Fibroblast of gingiva (primary cell): ENCODE data around the gene RNFT1.
"Not testable (repeated sequence)": the region's sequence is repeated elsewhere in the genome, so short reads cannot be mapped to it uniquely, and the experiment has no call there.

Experiments
- DNase-seq: peaks from one replicate; pipeline ENCODE4 v3.0.0-alpha.2; 2011; ENCODE audit warnings: low read depth

The RNFT1 gene, protein sequence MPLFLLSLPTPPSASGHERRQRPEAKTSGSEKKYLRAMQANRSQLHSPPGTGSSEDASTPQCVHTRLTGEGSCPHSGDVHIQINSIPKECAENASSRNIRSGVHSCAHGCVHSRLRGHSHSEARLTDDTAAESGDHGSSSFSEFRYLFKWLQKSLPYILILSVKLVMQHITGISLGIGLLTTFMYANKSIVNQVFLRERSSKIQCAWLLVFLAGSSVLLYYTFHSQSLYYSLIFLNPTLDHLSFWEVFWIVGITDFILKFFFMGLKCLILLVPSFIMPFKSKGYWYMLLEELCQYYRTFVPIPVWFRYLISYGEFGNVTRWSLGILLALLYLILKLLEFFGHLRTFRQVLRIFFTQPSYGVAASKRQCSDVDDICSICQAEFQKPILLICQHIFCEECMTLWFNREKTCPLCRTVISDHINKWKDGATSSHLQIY

DNA sequence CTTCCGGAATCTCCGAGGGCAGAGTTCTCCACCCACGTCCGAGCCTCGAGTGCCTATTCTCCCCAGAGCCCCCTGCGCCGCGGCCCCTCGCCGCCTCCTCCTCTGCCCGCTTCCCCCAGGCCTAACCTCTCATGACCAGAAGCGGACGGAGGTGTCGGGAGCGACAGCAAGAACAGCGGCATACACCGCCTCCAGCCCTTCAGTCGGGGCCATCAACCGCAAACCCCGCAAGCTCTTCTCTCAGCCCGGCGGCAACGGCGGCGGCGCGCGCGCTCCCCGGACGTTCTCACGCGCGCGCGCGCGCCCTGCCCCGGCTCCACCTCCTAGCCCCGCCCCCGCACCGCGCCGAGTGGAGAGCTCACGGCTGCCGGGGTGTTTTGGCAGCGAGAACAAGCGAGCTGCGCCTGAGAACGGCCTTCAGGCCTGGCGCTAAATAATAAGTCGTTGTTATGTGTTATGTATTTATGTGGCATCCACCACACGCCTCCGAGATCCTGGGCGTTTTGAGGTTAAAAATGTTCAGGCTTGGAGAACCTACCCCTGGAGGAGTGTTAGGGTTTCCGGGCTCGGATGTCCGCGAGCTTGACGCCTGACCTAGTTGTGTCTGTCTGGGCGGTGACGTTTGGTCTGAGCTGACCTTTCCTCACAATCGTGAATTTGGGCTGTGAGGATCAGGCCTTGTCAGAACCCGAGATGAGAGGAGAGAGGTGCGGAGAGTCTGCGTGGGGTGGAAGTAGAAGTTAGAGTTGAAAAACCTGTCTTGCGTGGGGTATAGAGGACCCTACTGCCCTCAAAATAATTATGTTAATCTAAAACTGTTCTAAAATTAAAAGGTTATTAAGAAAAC is at the start of gene RNFT1:
Gene RNFT1 (minus strand): TSS at position 259 of the 847 bp plus-strand sequence. CDS start 77 bp downstream, at position 182.
- peak; percentile 82 for DNase-seq

DNA sequence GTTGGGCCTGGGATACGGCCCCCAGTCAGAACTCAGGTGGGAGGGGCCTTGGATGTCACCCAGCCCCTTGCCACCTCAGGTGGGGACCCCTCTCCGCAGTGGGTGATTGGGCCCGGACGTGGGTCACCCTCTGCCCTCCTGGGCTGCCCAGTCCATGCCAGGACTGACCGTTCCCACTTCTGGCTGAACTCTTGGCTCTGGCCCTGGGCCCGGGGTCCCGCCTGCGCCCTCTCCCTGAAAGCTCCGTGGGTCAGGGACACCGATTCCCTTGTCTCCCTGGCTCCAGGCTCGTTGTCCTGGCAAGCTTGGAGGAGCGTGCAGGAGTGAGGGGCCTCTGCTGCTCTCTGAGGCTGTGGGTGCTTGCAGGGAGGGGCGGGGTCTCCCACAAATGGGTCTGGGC is 44.8 kb upstream of the RNFT1 start:
- DNase-seq = not testable (repeated sequence)

DNA sequence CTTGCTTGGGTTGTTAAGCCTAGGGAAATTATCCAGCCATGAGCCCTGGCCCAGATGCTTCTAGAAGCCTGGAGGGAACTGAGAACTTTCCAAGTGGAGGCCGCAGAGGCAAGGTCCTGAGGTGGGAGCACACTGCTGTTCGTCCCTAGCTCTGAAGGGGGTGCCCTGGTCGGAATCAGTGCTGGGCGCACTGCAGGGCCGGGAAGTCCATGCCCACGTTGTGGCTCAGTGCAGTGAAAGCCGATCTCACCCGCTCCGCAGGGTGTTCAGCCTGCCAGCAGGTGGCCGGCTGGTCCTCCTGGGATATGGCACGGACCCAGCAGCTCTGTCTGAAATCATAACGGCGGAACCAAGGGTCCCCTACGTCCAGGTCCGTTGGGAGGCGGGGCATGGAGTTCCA is 43.8 kb upstream of the RNFT1 start:
- DNase-seq = not testable (repeated sequence)

DNA sequence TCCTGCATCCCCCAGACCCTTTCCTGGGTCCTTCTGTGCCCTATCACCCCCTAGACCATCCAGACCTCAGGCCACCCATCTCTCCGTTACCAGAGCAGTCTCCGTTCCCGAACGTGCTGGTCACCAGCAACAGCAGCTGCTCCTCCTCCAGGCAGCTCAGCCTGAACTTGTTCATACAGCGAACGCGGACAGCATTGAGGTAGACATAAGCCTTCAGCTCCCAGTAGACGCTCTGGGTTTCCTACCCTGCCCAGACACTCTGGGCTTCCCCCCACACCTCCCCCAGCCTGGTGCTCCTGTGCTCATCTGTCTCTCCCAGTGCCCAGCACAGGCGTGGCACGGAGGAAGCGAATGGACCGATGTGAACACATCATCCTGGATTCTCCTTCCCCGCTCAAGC is 41.6 kb upstream of the RNFT1 start:
- DNase-seq = no peak

DNA sequence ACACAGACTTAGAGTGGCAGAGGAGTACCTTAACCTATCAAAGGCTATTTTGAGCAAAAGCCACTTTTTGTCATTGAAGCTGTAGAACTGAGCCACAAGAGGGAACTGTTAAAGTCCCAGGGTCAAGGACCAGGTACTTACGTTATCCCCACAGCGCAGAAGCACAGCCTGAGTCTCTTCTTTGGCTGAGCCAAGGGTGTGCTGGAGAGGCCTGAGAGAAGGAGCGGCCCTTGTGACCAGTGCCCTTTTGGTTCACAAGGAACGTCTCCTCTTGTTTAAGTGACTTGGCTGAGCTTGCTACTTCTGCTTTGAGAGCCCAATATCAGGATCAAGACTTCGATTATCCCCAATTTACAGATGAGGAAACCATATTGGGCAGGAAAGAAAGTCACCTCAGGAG is 40.0 kb upstream of the RNFT1 start:
- not testable (repeated sequence) for DNase-seq

DNA sequence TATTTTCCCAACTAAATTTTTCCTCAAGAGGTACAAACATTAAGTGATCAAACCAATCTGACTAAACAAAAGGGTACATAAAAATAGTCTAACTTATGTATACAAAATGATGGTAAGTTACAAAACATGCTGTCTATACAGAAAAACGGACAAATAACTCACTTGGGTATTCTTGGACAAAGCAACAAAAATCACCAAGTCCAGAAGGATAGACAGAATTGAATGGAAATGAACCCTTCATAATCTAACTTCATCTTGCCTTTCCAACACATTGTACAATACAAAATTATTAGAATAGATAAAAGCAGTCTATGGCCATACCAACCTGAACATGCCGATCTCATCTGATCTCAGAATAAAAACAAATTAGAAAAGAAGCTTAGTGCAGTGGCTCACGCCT is 37.9 kb upstream of the RNFT1 start:
- DNase-seq = not testable (repeated sequence)

DNA sequence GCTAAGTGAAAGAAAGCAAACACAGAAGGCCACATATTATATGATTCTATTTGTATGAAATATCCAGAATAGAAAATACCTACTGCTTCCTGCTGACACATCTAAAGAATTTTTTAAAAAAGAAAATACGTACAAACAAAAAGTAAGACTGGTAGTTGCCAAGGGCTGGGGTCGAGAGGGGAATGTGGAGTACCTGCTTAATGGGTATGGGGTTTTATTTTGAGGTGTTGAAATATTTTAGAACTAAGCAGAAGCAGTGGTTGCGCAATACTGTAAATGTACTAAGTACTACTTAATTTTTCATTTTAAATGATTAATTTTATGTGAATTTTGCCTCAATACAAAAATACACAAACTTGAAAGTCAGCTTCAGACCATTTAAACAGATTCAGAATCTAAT is 32.1 kb upstream of the RNFT1 start:
- not testable (repeated sequence) for DNase-seq

DNA sequence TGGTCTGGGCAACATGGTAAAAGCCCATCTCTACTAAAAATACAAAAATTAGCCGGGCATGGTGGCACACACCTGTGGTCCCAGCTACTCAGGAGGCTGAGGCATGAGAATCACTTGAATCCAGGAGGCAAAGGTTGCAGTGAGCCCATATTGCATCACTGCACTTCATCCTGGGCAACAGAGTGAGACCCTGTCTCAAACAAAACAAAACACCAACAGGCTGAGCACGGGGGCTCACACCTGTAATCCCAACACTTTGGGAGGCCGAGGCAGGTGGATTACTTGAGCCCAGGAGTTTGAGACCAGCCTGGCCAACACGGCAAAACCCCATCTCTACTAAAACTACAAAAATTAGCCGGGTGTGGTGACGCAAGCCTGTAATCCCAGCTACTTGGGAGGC is 10.6 kb upstream of the RNFT1 start:
- DNase-seq = not testable (repeated sequence)

DNA sequence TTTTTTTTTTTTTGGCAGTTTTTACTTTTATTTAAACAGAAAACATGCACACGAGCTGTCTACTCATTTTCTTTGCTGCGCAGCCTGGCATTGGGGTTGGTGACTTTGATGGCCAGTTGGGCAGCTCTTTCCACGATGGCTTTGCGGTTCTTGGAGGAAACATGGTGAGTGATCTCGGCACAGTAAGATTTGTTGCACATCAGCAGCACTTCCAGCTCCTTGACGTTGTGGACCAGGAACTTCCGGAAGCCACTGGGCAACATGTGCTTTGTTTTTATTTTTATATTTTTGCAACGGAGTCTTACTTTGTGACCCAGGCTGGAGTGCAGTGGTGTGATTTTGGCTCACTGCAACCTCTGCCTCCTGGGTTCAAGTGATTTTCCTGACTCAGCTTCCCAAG is 8.9 kb upstream of the RNFT1 start:
- not testable (repeated sequence) for DNase-seq

DNA sequence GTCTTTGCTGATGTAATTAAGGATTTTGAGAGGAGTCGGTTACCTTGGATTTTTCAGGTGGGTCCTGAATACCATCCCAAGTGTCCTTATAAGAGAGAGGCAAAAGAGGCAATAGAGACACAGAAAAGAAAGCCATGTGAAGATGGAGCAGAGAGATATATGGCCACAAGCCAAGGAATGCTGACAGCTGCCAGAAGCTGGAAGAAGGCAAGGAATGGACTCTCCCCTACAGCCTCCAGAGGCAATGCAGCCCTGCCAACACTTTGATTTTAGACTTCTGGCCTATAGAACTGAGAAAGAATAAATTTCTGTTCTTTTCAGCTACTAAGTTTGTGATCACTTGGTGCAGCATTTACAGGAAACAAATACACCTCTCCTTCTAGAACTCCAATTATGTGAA is 8.2 kb upstream of the RNFT1 start:
- peak; percentile 2 for DNase-seq

DNA sequence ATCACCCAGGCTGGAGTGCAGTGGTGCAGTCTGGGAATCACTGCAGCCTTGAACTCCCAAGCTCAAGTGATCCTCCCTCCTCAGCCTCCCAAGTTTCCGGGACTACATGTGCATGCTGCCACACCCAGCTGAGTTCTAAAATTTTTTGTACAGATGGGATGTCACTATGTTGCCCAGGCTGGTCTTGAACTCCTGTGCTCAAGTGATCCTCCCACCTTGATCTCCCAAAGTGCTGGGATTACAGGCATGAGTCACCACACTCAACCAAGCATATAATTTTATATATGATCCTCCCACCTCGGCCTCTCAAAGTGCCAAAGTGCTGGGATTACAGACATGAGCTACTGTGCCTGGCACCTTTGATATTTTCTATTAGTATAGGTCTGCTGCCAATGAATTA is 7.2 kb upstream of the RNFT1 start:
- DNase-seq = not testable (repeated sequence)

DNA sequence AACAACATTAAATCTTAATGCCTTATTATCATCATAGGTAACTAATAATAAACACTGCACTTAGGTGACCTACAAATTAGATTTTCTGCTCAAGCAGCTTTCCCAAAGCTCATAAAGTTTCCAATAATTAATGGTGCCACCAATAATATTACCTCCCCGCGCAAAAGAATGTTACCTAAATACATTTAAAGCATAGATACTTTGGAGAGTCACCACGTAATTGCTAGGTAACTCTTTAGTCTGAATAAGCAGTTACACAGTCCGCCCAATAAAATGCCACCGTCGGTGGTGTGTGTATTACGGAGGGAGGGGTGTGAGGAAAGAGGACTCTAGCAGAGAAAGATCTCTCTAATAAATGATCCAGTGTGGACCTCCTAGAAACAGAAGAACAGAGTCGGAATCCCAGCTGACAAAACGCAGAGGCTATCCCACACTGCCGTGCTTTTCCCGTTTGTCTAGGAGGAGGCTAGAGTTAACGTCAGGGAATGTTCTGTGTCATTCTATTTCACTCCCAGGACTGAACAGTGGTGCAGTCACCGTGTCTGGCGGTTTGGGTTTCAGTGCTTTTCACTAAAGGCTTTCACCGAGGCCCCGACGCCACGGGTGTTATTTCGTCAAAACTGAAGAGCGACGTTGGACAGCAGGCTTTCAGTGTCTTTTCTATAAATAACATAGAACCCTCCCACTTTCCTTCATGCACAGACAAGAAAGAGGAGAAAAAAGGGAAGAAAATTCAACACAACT is 630 bp downstream of the RNFT1 start:
- peak; percentile 54 for DNase-seq

DNA sequence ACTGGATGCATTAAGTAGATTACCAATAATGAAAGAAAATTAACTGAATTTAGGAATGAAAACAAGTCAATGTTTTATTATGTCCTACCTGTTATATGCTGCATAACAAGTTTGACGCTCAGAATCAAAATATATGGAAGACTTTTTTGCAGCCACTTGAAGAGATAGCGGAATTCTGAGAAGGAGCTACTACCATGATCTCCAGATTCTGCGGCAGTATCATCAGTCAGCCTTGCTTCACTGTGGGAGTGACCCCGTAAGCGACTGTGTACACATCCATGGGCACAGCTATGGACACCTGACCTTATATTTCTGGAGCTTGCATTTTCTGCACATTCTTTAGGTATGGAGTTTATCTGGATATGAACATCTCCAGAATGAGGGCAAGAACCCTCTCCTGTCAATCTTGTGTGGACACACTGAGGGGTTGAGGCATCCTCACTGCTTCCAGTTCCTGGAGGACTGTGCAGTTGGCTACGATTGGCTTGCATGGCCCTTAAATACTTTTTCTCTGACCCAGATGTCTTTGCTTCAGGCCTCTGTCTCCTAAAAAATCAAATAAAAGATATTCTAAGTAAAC is 1.7 kb downstream of the RNFT1 start:
- DNase-seq = no peak

DNA sequence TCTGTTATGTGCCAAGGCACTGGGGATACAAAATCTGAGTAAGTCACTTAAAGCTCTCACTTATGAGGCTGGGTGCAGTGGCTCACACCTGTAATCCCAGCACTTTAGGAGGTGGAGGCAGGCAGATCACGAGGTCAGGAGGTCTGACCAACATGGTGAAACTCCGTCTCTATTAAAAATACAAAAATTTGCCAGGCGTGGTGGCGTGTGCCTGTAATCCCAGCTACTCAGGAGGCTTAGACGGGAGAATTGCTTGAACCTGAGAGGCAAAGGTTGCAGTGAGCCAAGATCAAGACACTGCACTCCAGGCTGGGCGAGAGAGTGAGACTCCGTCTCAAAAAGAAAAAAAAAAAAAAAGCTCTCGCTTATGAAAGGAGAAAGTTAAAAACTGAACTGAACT is 5.0 kb downstream of the RNFT1 start:
- DNase-seq = not testable (repeated sequence)

DNA sequence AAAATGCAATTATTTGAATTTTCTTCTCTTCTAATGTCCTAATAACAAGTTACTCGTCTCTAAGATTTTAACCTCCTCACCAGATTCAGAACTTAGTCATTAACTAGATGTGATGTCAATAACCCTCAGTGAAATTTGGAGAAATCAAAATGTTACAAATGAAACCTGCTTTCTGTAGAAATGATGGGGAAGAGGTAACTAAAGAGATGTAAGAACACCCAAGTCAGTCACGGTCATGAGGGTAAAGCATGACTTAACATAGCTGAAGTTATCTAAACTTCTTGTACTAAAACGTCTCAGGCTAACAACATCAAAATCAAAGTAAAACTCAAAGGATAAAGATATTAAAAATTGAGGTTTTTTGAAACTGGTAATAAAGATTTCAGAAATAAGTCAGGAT is 9.7 kb downstream of the RNFT1 start:
- no peak for DNase-seq

DNA sequence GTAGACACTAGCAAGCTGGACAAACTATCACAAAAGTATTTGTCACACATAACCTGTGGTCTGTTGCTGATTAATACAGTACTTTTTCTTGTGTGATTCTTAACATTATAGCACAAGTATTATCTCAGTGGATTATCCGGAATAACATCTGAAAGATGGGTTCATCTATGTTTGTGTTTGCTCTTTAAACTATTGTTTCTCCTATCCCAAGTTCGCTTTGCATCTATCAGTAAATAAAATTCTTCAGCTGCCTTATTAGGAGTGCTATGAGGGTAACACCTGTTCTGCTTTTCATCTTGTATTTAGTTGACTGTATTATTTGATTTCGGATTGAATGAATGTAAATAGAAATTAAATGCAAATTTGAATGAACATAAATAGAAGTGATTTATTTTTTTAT is 14.5 kb downstream of the RNFT1 start:
- no peak for DNase-seq

DNA sequence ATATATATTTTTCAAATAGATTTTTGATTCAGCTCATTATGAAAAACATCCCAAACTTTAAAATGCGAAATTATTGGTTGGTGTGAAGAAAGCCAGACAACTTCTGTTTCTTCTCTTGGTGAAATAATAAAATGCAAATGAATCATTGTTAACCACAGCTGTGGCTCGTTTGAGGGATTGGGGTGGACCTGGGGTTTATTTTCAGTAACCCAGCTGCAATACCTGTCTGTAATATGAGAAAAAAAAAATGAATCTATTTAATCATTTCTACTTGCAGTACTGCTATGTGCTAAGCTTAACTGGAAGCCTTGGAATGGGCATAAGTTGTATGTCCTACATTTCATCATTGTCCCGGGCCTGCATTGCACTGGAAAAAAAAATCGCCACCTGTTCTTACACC is 17.2 kb downstream of the RNFT1 start:
- DNase-seq = not testable (repeated sequence)

DNA sequence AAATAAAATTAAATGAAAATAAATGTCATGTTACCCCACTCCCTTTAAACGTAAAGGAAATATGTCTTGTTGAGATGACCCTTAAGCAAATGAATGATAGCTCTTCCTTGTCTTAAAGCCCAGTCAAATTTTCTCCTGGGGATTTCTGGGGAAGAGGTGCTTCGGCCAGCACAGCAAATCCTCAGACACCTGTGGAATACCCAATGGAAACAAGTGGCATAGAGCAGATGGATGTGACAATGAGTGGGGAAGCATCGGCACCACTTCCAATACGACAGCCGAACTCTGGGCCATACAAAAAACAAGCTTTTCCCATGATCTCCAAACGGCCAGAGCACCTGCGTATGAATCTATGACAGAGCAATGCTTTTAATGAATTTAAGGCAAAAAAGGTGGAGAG is 18.1 kb downstream of the RNFT1 start:
- not testable (repeated sequence) for DNase-seq

DNA sequence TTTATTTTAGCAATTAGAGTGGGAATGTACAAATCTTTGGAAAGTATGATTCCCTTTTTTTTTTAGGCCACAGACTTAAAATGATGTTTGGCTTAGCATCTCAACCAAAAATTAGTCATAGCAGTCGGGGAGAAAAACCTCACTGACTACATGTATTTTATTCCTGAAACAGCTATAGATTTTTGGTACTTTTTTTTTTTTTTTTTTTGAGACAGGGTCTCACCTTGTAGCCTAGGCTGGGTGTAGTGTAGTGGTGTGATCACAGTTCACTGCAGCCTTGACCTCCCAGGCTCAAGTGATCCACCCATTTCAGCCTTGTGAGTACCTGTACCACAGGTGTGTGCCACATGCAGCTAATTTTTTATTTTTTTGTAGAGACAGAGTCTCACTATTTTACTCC is 23.4 kb downstream of the RNFT1 start:
- no peak for DNase-seq

DNA sequence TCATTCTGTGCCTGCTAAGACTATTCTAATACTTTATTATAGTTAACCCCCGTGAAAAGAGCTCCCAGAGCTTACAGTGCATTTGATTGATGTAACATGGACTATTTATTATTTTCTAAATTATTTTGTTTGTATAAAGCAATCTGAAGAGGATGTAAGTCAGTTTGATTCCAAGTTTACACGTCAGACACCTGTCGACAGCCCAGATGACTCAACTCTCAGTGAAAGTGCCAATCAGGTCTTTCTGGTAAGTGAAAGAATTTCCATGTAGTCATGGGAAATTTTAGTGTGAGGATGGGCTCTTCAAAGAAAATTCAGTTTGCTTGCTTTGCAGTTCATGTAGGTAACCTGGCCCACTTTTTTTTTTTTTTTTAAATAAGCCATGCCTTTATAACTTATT is 23.8 kb downstream of the RNFT1 start:
- DNase-seq = not testable (repeated sequence)

DNA sequence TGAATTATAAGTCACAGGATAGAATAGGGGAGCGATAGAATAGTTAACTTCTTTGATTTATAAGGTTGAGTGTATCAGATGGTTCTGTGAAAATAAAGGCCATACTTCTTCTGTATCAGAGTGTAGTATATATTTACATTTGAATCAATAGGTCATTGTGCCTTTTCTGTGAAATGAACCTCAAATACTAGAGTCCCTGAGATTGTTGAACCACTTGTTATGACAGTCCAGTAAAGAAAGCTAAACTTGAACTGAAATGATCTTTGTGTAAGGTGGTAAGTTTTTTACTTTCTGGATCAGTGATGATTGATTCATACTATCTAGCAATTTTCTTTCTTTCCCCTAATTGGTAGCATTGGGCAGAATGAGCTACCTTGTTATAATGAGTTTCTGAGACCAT is 31.2 kb downstream of the RNFT1 start:
- DNase-seq = not testable (repeated sequence)

DNA sequence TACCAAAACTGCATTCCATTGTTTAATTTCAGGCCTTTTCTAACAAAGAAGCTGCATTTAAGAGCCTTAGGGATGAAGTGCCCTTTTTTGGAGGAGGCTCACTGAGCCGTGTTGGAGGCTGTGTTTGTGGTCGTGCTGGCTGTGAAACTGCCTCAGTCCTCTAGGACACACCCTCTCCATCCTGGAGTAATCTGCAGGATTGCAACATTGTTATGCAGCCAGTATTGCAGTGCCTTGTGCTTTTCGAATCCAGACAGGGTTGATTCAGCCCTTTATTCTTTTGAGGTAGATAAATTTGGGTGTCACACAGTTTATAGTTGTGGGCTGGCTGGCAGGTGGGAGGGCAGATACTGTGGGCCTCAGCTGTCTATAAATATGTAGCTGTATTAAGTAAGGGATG is 33.8 kb downstream of the RNFT1 start:
- peak; percentile 66 for DNase-seq
